Right cardiac atrium (tissue), 5 donors: ENCODE measurements around the gene LSM12. TPM values are rescaled to one million over a fixed set of nuclear protein-coding genes. Genes with fewer than 3 reads are reported as not detected.
"Not testable (repeated sequence)": the region's sequence is repeated elsewhere in the genome, so short reads cannot be mapped to it uniquely, and the experiment has no call there.

Source experiments
- ATAC-seq, 2 donors: fragments of 200-7000 bp; cut with Tn5 transposase; one replicate each; pipeline versions ENCODE4 v1.8.0 to v1.9.1; 2020; ENCODE audit warnings: moderate library complexity in 2 of 2, mild to moderate bottlenecking in 1 of 2
- DNase-seq, 3 donors: peaks; one replicate each; pipeline ENCODE4 v3.0.0-alpha.2; 2020
- H3K27ac ChIP-seq: one replicate; pipeline ENCODE4 v1.5.1; 2013; ENCODE audit warnings: mild to moderate bottlenecking, low read length, control low read depth, moderate library complexity
- H3K27me3 ChIP-seq: one replicate; pipeline ENCODE4 v1.6.1; 2013; ENCODE audit not compliant: control insufficient read depth, insufficient read depth
- H3K4me1 ChIP-seq: one replicate; pipeline ENCODE4 v1.6.1; 2013; ENCODE audit warnings: low read length; ENCODE audit not compliant: control insufficient read depth, insufficient read depth
- H3K4me3 ChIP-seq: one replicate; pipeline ENCODE4 v1.5.1; 2013; ENCODE audit warnings: low read length, control low read depth
- H3K9me3 ChIP-seq: one replicate; pipeline ENCODE4 v1.6.1; 2013; ENCODE audit warnings: low read length; ENCODE audit not compliant: control insufficient read depth
- WGBS: extraction: QIAGEN DNeasy Blood & Tissue Kit; methylation state at CpG from one replicate; pipeline ENCODE4 v1.1.7; 2013; 5-methylcytosine and 5-hydroxymethylcytosine counted together
- intact Hi-C, 4 donors: fragments of 100-400 bp; cut with DNase I; formaldehyde crosslinking; loops; one replicate each; pipeline versions ENCODE4 v1.11.0 to v1.14.0; 2022 to 2023
- polyA plus RNA-seq: library from polyadenylated mRNA; stranded (reverse); fragments of 200-250 nt; gene quantifications from one replicate; pipeline ENCODE4 v1.2.3, GENCODE V29; 2013
- total RNA-seq, 4 donors: library from RNA; stranded (reverse); fragmentation: NEBNext Ultra II Directional; extraction: Animal tissue kit (Norgen Biotek cat#: 25700); gene quantifications; one replicate each; pipeline ENCODE4 v1.2.1, GENCODE V29; 2021
- donor health status: healthy with polysubstance abuse.
- donor health status: DM: no; HTN: yes; CAD: no.
- donor health status: DM: no; HTN: no; CAD: no.
- donor health status: DM: no; HTN: yes; CAD: no; lungs with severe emphysema.
- donor health status: DM: yes; HTN: yes; CAD: no.

The LSM12 gene
- total and polyA plus RNA-seq, 5 donors, result 35.0 to 54.9 (median 48.5) TPM

- H3K27ac ChIP-seq, result peak overlapping the region; percentile 83
- no peak for DNase-seq
- no peaks in the 10 kb centered on the region for H3K27me3 ChIP-seq
- H3K9me3 ChIP-seq, result no peaks in the 10 kb centered on the region
- no peaks in the 10 kb centered on the region for H3K4me1 ChIP-seq
- ATAC-seq, result peak; percentile 54 to 75
- H3K4me3 ChIP-seq, result no peak overlapping the region
- 49% methylated on average over 3 of the region's 3 CpGs for WGBS
- intact Hi-C loops, result no loop called here
Observed at GRCh38 chr17:44053125-44053872, 13.2 kb downstream of the LSM12 start.

- 94% methylated on average over 9 of the region's 9 CpGs for WGBS
- ATAC-seq, result no peak
- Histone ChIP-seq H3K9me3 (no peaks in the 10 kb centered on the region), H3K4me3 (no peak overlapping the region), H3K27me3 (no peaks in the 10 kb centered on the region), H3K27ac (no peak overlapping the region), H3K4me1 (no peaks in the 10 kb centered on the region)
- no peak for DNase-seq
- intact Hi-C loops, result loop anchor here in 1 of 4 donors (10.0 kb wide), 1 partner anchor 105 kb away; the partner anchor contains the start of gene PPY
Observed at GRCh38 chr17:44049294-44050060, 17.0 kb downstream of the LSM12 start.

- not testable (repeated sequence) for ATAC-seq, H3K4me1 ChIP-seq, H3K4me3 ChIP-seq, H3K9me3 ChIP-seq, H3K27ac ChIP-seq, DNase-seq, H3K27me3 ChIP-seq
- intact Hi-C loops, result loop anchor here in 1 of 4 donors (10.0 kb wide), 1 partner anchor 102 kb away; the partner anchor contains the start of gene PPY
- 99% methylated on average over 7 of the region's 7 CpGs for WGBS
Observed at GRCh38 chr17:44046893-44047292, 19.6 kb downstream of the LSM12 start.

GRCh38 chr17:44045486-44045885, 21.0 kb downstream of the LSM12 start:
- WGBS, result 96% methylated on average over 4 of the region's 4 CpGs
- intact Hi-C loops, result loop anchor here in 1 of 4 donors (10.0 kb wide), 1 partner anchor 101 kb away; the partner anchor contains the start of gene PPY
- Histone ChIP-seq H3K9me3 (no peaks in the 10 kb centered on the region), H3K27me3 (no peaks in the 10 kb centered on the region), H3K4me1 (peaks cover 3% of the 10 kb centered on the region), H3K4me3 (no peak overlapping the region), H3K27ac (no peak overlapping the region)
- DNase-seq, result no peak
- ATAC-seq, result no peak

GRCh38 chr17:44044071-44044470, 22.4 kb downstream of the LSM12 start:
- no peak overlapping the region for H3K27ac ChIP-seq
- H3K27me3 ChIP-seq, result no peaks in the 10 kb centered on the region
- H3K4me3 ChIP-seq, result no peak overlapping the region
- intact Hi-C loops, result loop anchor here in 2 of 4 donors (5.0 to 10.0 kb wide), 3 partner anchors 37 to 102 kb away; partner anchors contain the start of gene PPY (in 2 of the 2)
- DNase-seq, result no peak
- ATAC-seq, result no peak
- peaks cover 6% of the 10 kb centered on the region for H3K4me1 ChIP-seq
- WGBS, result 55% methylated on average over 1 of the region's 1 CpG
- no peaks in the 10 kb centered on the region for H3K9me3 ChIP-seq

GRCh38 chr17:44043272-44043696, 23.2 kb downstream of the LSM12 start:
- H3K9me3 ChIP-seq, result no peaks in the 10 kb centered on the region
- DNase-seq (peak in 2 of 3 donors; percentile 53 to 57), ATAC-seq (peak; percentile 49 to 85)
- no peak overlapping the region for H3K4me3 ChIP-seq
- no peaks in the 10 kb centered on the region for H3K27me3 ChIP-seq
- peaks cover 6% of the 10 kb centered on the region for H3K4me1 ChIP-seq
- WGBS, result 43% methylated on average over 4 of the region's 4 CpGs
- peak overlapping the region; percentile 38 for H3K27ac ChIP-seq
- intact Hi-C loops, result loop anchor here in 2 of 4 donors (5.0 to 10.0 kb wide), 3 partner anchors 36 to 101 kb away; partner anchors contain the start of gene PPY (in 2 of the 2)

- H3K4me3 ChIP-seq, result no peak overlapping the region
- ATAC-seq (peak in 1 of 2 donors; percentile 34), DNase-seq (no peak)
- no peaks in the 10 kb centered on the region for H3K9me3 ChIP-seq
- 52% methylated on average over 6 of the region's 6 CpGs for WGBS
- intact Hi-C loops, result loop anchor here in 3 of 4 donors (5.0 to 10.0 kb wide), 3 partner anchors 33 to 98 kb away; partner anchors contain the start of gene PPY (in 3 of the 3)
- H3K27me3 ChIP-seq, result no peaks in the 10 kb centered on the region
- H3K4me1 ChIP-seq, result peaks cover 6% of the 10 kb centered on the region
- H3K27ac ChIP-seq, result no peak overlapping the region
Observed at GRCh38 chr17:44039829-44040635, 26.4 kb downstream of the LSM12 start.

GRCh38 chr17:44038604-44039011, 27.9 kb downstream of the LSM12 start:
- H3K27ac ChIP-seq, result peak overlapping the region; percentile 4
- DNase-seq, result peak in 1 of 3 donors; percentile 61
- peak; percentile 27 to 73 for ATAC-seq
- H3K4me1 ChIP-seq, result peaks cover 6% of the 10 kb centered on the region
- intact Hi-C loops, result loop anchor here in 1 of 4 donors (10.0 kb wide), 1 partner anchor 94 kb away; the partner anchor contains the start of gene PPY
- H3K9me3 ChIP-seq, result no peaks in the 10 kb centered on the region
- H3K27me3 ChIP-seq, result no peaks in the 10 kb centered on the region
- WGBS, result 63% methylated on average over 3 of the region's 3 CpGs
- H3K4me3 ChIP-seq, result no peak overlapping the region

GRCh38 chr17:44037471-44037870, 29.0 kb downstream of the LSM12 start:
- Histone ChIP-seq H3K4me3 (no peak overlapping the region), H3K9me3 (no peaks in the 10 kb centered on the region), H3K27me3 (no peaks in the 10 kb centered on the region), H3K4me1 (peaks cover 6% of the 10 kb centered on the region), H3K27ac (no peak overlapping the region)
- intact Hi-C loops, result loop anchor here in 1 of 4 donors (10.0 kb wide), 1 partner anchor 93 kb away; the partner anchor contains the start of gene PPY
- WGBS, result 80% methylated on average over 2 of the region's 2 CpGs
- DNase-seq (no peak), ATAC-seq (no peak)

- not testable (repeated sequence) for H3K27ac ChIP-seq, H3K4me1 ChIP-seq, DNase-seq, H3K9me3 ChIP-seq, ATAC-seq, H3K4me3 ChIP-seq, H3K27me3 ChIP-seq
- WGBS, result no CpG with 5 or more reads among the region's 3 CpGs
- intact Hi-C loops, result loop anchor here in 1 of 4 donors (10.0 kb wide), 1 partner anchor 90 kb away; the partner anchor contains the start of gene PPY
Observed at GRCh38 chr17:44034688-44035087, 31.8 kb downstream of the LSM12 start.
